SH-SY5Y (cell line): ENCODE measurements around the gene KMT2A.

Experiments
- GATA2 ChIP-seq: IDR thresholded peaks from 2 replicates; pipeline ENCODE4 v1.6.1; 2011; ENCODE audit warnings: mild to moderate bottlenecking, low read depth, low read length
- GATA3 ChIP-seq: IDR thresholded peaks from 2 replicates; pipeline ENCODE4 v1.6.1; 2011; ENCODE audit warnings: low read depth, mild to moderate bottlenecking, low read length, moderate library complexity

Gene KMT2A

DNA sequence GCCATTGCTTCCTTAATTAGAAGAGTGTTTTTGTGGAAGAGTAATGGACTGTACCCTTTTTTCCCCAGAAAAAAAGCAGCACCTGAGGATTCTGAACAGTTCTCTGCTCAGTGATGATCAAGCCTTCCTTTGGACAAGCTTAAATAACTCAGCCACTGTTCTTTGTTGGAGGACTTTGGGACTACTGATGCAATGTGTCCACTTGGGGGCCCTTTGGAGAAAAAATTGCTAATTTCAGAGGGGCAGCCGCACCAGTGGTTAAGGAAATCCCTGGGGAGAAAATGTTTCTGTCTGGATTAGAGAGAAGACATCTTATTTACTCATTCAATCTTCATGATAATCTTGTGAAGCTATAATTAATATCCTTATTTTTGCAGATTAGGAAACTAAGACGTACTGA, 5.3 kb upstream of the KMT2A start:
- TF ChIP-seq GATA2: no peak

DNA sequence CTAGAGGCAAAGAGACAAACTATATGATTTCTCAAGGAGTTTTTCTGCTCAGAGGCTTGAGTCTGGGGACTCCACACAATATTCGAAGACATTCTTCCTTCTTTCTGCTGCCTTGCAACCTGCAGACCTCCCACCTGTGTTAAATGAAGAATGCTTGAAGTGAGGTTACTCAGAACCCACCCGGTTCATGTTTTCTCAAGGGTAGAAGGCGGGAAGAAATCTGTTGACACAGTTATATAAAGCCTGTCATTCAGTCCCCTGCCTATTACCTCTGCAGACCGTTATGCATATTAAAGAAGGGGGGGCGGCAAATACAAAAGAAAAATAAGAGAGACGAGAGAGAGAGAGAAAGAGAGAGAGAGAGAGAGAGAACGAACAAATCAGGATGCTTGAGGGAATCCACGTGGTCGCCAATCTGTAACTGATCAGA, 2.2 kb upstream of the KMT2A start:
- TF ChIP-seq GATA3 (no peak), GATA2 (0 out of 2 replicates have a peak, but pooled peaks have one; percentile 38)

DNA sequence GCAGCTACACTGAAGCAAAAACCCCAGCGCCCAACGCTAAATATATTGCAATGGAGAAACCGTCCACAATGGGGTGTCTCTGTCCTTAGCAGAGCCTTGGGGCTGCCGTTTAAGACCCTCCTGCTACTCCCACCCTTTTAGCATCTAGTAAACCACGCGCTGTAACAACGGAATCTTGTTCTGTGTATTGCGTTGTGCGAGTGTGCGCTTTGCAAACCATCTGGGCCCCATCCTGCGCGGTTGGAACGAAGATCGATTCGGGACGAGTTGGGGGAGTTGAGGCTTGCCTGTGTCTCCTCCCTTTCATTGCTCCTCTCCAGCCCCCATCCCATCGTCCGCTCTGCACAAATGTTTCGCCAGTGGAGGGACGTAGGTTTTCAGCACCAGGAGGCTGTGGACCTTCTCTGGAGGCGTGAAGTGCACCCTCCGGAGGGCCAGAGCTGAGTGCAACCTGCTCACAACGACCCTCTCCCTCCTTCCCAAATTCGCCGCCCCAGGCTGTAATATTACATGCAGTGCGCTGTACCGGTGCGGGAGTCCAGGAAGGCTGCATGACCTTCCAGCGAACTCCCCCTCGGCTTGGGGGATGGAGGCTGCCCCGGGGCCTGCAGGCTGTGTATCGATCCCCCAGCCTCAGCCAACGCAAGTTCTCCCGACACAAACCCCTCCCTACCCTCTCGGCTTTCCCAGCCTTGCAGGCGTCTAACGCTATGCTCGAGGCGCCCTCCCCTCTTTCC, 1.6 kb upstream of the KMT2A start:
- TF ChIP-seq GATA3 (no peak), GATA2 (no peak; the same call in 1 of the 2 replicates)

DNA sequence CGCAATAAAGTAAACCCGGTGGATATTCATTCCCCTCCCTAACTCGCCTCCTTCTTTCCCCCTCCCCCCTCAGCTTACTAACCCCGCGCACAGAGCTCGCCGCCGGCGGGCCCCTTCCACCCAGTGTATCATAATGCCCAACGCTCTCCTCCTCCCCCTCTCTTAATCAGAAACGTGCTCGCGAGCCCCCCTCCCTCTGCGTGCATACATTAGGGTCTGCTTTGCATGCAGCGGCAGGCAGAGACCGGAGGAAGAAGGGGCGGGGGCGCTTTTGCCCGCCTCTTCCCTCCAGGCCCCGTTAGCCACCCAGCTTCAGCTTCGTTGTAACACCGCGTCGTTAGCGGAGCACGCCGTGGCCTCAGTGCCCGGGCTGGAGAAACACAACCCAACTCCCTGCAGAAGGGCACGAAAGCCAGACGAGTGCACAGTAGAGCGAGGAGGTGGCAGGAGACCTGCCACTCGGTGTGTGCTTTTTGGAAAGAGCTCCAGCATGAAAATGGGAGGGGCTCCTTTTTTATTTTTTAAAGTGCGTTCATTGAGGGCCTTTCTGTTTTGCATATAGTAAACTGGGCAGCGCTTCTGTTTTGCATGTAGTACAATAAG, 901 bp upstream of the KMT2A start:
- TF ChIP-seq GATA3 (no peak), GATA2 (no peak)

DNA sequence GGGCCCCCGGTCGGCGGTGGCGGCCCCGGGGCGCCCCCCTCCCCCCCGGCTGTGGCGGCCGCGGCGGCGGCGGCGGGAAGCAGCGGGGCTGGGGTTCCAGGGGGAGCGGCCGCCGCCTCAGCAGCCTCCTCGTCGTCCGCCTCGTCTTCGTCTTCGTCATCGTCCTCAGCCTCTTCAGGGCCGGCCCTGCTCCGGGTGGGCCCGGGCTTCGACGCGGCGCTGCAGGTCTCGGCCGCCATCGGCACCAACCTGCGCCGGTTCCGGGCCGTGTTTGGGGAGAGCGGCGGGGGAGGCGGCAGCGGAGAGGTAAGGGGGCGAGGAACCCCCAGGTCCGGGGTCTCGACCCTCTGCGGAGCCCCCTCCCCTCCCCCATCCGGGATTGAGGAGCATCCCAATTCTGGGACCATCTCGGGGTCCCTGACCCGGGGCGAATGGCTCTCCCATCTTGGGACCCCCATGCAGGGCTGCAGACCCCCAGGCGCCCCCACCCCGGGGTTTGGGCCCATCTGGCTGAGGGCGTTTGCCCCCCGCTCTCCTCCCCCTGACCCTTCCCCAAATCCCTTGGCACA, 431 bp downstream of the KMT2A start:
- TF ChIP-seq GATA2 (no peak), GATA3 (no peak)

DNA sequence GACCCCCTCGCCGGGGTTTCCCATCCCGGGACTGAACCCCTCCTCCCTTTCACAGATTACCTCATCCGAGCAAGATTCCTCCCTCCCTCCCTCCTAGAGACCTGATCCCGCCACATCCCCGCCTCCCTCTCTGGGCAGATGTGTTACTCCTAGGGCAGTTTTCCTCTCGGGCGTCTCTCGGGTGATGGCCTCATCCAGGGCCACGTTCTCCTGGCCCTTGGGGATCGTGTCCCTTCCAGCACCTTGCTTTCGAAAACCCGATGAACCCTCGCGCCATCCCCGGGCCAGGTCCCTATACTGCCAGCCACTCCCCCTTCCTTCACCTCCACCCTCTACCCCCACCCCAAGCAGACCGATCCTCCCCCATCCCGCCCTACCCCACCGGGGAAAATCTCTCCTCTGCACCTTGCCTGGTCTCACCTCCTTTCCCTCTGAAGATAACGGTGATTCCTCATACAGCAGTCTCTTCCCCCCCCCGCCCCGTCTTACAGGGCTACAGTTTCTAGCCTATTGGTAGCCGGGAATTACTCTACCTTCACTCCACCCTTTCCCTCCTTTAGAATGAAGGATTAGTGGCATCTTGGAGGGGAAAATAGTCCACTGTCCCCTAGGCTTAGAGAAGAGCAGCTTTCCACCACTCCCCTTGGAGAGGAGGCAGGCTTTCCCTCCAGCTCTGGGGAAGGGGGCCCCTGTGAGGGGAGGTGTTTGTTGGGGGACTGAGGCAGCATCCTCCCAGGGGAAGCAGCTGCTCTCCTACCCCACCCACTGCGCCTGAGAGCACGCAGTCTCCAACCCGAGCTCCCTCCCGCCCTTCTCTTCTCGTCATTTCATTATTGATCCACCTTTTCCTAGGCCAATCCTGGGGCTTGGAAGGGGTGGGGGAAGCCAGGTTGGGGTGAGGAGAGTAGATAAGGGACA, 1.2 kb downstream of the KMT2A start:
- no peak for TF ChIP-seq GATA3
- no peak for TF ChIP-seq GATA2

DNA sequence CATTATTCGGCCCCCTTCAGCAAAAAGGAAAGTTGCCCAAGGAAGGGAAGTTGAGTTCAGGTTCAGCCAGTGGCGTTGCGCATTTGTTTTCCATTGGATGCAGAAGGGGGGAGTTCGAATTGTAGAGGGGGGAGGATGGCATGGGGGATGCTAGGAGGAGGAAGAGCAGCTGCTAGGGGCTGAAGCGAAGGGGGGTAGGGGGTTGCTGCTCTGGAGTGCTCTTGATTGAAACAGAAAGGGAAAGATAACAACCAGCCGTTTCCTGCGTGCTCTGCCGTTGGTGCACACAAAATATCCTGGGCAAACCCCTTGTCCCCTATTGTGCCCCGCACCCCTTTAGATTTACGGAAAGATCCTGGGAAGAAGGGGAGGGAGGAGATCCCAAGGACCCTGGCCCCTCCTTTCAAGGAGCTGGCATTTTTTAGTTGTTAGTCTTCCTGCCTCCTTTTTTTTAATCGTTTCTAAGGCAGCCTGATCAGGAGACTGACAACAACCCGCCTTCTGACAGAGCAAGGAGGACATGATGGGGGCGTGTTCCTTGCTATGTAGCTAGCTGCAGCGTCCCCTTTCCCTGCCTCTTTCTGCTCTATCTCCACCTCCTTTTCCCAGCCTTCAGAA, 2.1 kb downstream of the KMT2A start:
- no peak for TF ChIP-seq GATA2
- no peak for TF ChIP-seq GATA3

DNA sequence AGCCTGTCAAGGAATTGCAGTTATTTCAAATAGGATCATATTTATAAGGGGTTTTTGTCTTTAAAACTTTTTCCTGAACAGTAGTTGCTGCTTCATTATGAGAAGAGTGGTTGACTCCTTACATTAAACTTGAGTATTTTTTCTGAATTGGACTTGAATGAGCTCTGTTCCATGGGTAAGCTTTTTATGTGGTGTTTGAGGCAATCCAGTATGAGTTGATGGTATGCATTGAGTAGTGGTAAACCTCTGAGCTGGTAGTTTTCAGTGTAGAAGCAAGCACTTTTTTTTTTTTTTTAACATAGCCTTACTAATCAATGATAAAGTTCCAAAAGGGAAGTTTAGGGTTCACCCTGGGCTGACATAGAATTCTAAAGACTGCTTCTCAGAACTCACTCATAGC, 3.4 kb downstream of the KMT2A start:
- no peak for TF ChIP-seq GATA2
- TF ChIP-seq GATA3: no peak

DNA sequence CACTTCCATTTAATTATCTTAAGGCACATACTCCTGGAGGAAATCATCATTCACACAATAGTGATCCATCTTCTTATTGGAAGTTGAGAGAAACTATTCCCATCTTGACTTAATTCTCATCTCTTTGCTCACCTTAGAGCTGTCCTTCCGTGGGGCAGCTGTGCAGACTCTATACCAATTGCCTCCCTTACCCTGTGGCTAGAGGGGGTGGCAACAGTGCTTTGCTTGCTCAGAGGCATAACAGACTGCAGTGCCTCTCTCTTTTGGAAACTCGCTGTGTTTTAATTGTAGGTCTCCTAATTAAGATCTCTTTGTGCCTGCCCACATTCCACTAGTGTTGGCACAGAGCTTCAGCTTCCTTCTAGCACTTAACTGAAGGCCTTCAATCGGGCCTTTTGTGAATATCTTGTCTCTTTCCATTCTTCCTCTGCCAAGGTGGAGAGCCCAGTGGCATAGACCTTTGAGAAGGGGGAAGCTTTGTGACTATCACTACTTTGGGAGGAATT, 5.5 kb downstream of the KMT2A start:
- TF ChIP-seq GATA2: no peak
- TF ChIP-seq GATA3: no peak

DNA sequence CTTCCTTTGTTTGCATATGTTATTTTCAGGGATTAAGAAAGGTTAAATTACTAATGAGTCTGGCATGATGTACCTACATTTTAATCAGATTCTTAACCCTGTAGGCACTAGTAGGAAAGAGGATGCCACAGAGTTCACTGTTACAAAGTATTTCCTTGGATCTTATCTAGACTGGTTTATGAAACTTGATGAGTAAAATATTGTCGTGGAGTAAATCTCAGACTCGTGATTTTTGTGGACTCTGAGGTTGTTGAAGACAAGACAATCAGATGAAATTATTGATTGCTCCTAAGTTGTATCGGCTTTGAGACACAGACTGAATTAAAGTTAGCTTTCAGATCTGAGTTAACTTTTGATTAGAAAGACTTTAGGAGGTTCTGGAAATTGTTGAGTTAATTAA, 6.0 kb downstream of the KMT2A start:
- no peak for TF ChIP-seq GATA3
- TF ChIP-seq GATA2: no peak

DNA sequence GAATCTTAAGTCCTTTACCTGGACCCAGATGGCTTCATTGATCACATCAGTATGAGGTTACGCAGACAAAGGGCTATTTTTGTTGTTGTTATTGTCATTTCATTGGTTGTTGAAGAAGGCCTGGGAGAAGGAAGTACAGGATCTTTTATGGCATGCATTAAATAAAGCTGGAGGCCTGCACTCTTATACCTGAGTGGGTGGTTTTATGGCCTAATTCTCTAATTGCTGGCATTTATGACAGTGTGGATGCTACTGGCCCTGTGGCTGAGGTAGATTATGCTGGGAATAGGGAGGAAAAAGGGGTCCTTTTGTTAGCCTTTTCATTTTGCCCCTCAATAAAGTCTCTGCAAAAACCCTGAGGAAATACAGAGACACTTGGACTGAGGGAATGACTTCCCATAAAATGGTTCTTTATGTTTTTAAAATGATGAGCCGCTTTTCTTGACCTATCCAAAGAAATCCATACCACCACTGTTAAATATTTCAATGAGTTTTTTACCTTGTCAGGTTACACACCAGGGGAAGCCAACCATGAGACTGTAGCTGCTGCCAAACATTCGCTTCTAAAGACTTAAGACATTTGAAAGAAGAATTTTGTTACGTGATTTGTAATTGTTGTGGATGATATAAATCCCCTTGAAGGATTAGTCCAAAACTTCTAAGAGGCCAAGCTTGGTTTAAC, 6.8 kb downstream of the KMT2A start:
- no peak for TF ChIP-seq GATA3
- no peak for TF ChIP-seq GATA2

DNA sequence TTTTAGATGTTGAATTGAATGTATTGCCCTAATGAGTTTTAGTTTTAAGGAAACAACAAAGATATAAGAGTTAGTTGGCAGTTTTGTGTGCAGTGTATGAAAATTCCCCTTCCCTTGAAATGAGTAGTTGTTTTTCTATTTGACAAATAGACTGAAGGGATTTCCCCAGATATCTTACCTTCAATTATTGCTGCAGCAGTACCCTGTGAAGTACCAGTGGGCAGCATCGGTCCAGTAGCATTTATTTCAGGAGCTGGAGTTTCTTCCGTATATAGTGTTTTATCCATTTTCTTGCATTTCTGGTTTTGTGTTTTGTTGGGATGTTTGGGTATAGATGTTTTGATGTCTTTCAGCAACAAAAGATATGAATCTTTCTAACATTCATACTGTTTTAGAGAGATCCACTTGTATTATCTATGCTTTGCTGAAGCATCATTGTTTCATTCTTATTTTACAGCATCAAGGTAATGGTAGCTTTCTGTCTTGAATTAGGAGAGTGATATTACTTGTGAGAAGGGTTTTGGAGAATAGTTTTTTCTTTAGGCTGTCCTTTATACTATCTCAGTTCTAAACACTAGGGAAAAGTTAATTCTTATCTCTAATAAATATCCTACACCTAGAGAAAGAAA, 7.4 kb downstream of the KMT2A start:
- TF ChIP-seq GATA3 (no peak), GATA2 (no peak)

DNA sequence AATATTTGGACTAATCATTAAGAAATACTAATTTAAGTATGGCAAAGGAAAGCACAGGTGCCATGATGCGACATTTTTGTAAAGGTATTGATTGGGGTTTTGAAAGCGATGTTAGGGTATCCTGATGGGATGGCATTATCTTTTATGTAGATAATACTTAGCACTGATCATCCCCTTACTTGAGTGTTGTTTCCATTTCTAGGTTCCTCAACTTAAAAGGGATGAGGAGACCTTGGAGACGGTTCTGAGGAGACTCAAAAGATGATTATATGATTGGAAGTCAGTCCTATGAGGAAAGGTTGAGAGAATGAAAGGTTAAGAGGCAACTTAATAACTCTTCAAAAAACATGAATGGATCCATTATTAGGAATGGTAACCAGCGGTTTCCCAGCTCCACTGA, 11.1 kb downstream of the KMT2A start:
- TF ChIP-seq GATA3 (no peak), GATA2 (no peak)
